Colonic mucosa (tissue), 4 donors: Measurements from ENCODE around the gene PRKCB. TPM values are rescaled to one million over a fixed set of nuclear protein-coding genes. Genes with fewer than 3 reads are reported as not detected.

ENCODE experiments used
- DNase-seq: peaks from one replicate; pipeline ENCODE4 v3.0.0-alpha.2; 2020
- H3K27ac ChIP-seq: fragments of 200-600 bp; one replicate; pipeline ENCODE4 v1.8.0; 2021
- H3K27me3 ChIP-seq: fragments of 200-600 bp; one replicate; pipeline ENCODE4 v1.8.0; 2021
- H3K36me3 ChIP-seq: fragments of 200-600 bp; one replicate; pipeline ENCODE4 v1.8.0; 2021
- H3K4me1 ChIP-seq: fragments of 200-600 bp; one replicate; pipeline ENCODE4 v1.8.0; 2021; ENCODE audit warnings: mild to moderate bottlenecking
- H3K4me3 ChIP-seq: fragments of 200-600 bp; one replicate; pipeline ENCODE4 v1.8.0; 2021
- H3K9ac ChIP-seq, 2 donors: one replicate each; pipeline ENCODE4 v1.7.0; 2013; ENCODE audit warnings: control low read depth in 2 of 2, low read depth in 2 of 2, low read length in 2 of 2
- H3K9me3 ChIP-seq: fragments of 200-600 bp; one replicate; pipeline ENCODE4 v1.8.0; 2021
- CTCF ChIP-seq: fragments of 200-600 bp; IDR thresholded peaks from one replicate; pipeline ENCODE4 v1.8.0; 2022; ENCODE audit warnings: antibody characterized with exemption, mild to moderate bottlenecking
- intact Hi-C: fragments of 100-400 bp; cut with DNase I; formaldehyde crosslinking; loops from one replicate; pipeline ENCODE4 v1.14.1; 2022
- total RNA-seq, 2 donors: library from RNA; stranded (reverse); fragmentation: NEBNext Ultra II Directional in 1 of 2; extraction: Animal tissue kit (Norgen Biotek cat#: 25700) in 1 of 2; gene quantifications; one replicate each; pipeline ENCODE4 v1.2.1, GENCODE V29; 2021
- donor health status: healthy.
- donor health status: DM: no; HTN: no; CAD: no.
- donor health status: DM: no; HTN: no; CAD: no.

Gene PRKCB
- total RNA-seq, 2 donors from 2014 or later, result 2.5 to 10.7 TPM

DNA sequence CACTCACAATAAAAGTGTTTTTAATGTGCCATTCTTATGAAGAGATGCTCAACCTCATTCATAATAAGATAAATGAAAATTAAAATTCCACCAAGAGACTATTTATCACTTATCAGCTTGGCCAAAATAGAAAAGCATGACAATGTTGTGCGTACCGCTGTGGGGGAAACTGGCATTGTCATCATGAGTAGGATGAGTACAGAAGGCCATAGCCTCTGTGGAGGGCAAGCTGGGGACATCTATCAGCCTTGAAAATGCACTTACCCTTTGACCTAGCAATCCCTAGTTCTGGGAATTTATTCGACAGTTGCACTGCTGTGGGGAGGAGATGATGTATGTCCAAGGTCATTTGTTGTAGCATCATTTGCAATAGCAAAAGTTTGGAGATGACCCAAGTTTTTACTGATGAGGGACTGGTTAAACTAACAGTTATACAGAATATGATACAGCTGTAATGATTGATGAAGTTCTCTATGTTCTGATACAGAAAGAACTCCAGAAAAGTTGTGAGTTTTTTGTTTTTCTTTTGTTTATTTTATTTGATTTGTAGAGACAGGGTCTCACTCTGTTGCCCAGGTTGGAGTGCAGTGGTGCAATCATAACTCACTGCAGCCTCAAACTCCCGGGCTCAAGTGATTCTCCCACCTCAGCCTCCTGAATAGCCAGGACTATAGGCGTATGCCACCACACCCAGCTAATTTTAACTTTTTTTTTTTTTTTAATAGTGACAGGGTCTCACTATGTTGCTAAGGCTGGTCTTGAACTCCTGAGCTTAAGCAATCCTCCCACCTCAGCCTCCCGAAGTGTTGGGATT lies 13.7 kb upstream of the PRKCB start:
- DNase-seq, result no peak
- TF ChIP-seq CTCF, result no peak
- Histone ChIP-seq H3K9ac (no peak overlapping the region), H3K4me3 (no peak overlapping the region), H3K4me1 (no peaks in the 10 kb centered on the region), H3K27me3 (no peaks in the 10 kb centered on the region), H3K36me3 (no peaks in the 10 kb centered on the region), H3K27ac (no peak overlapping the region), H3K9me3 (no peaks in the 10 kb centered on the region)
- intact Hi-C loops, result no loop called here

DNA sequence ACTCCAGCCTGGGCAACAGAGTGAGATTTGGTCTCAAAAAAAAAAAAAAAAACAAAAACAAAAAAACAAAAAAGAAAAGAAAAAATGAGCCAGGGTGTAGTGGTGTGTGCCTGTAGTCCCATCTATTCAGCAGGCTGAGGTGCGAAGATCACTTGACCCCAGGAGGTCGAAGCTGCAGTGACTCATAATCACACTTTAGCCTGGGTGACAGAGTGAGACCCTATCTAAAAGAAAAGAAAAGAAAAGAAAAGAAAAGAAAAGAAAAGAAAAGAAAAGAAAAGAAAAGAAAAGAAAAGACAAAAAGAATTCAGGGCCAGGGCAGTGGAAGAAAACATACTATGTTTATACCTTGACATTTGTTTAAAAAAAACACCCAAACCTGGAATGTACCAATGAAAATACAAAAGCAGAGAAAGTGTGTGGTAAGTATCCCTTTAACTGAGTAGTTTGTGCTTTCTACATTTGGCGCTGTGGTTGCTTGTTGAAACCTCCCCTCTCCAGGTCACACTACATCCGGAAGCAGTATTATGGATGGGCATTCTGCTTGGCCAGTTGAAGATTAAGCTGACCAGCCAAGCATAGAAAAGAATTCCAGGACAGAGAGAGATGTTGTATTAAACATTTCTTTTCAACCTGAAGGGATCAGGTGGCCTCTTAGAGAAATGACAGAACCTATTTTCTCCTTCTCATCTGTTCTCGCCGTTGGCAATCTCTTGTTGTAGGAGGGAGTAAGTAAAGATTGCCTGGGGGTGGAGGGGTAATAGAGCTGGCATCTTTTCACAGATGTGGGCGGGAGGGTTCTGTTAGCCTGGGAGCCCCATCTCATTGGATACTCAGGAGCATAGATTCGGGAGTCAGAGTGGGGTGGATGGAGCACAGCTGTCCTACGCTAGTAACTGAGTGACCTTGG lies 12.1 kb upstream of the PRKCB start:
- Histone ChIP-seq H3K36me3 (no peaks in the 10 kb centered on the region), H3K9ac (no peak overlapping the region), H3K27me3 (no peaks in the 10 kb centered on the region), H3K4me3 (no peak overlapping the region), H3K4me1 (peaks cover 3% of the 10 kb centered on the region), H3K27ac (no peak overlapping the region), H3K9me3 (no peaks in the 10 kb centered on the region)
- no peak for DNase-seq
- intact Hi-C loops, result no loop called here
- no peak for TF ChIP-seq CTCF

DNA sequence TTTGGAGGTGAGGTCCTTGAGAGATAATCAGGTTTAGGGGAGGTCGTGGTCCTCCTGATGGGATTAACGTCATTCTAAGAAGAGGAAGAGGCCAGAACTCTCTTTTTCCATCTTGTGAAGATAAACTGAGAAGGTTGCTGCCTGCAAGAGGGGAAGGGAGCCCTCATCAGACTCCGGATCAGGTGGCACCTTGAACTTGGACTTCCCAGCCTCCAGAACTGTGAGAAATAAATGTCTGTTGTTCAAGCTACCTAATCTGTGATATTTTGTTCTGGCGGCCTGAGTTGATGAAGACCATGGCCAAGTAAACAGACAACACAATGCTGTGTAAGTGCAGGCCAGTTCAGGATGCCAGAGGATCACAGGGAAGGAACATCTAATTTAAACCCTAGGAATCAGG lies 10.9 kb upstream of the PRKCB start:
- no peak for DNase-seq
- TF ChIP-seq CTCF, result no peak
- intact Hi-C loops, result no loop called here
- H3K9ac ChIP-seq, result no peak overlapping the region
- no peak overlapping the region for H3K27ac ChIP-seq
- peaks cover 3% of the 10 kb centered on the region for H3K4me1 ChIP-seq
- H3K9me3 ChIP-seq, result no peaks in the 10 kb centered on the region
- H3K4me3 ChIP-seq, result no peak overlapping the region
- H3K27me3 ChIP-seq, result no peaks in the 10 kb centered on the region
- no peaks in the 10 kb centered on the region for H3K36me3 ChIP-seq

GRCh38 chr16:23826528-23827045 lies 9.2 kb upstream of the PRKCB start:
- intact Hi-C loops, result no loop called here
- Histone ChIP-seq H3K9me3 (no peaks in the 10 kb centered on the region), H3K9ac (no peak overlapping the region), H3K27ac (no peak overlapping the region), H3K27me3 (no peaks in the 10 kb centered on the region), H3K4me1 (peaks cover 3% of the 10 kb centered on the region), H3K36me3 (no peaks in the 10 kb centered on the region), H3K4me3 (no peak overlapping the region)
- TF ChIP-seq CTCF, result no peak
- DNase-seq, result no peak

- no peak overlapping the region for H3K4me3 ChIP-seq
- H3K9ac ChIP-seq, result no peak overlapping the region
- no peak overlapping the region for H3K27ac ChIP-seq
- no peaks in the 10 kb centered on the region for H3K36me3 ChIP-seq
- intact Hi-C loops, result no loop called here
- TF ChIP-seq CTCF, result no peak
- no peaks in the 10 kb centered on the region for H3K9me3 ChIP-seq
- H3K27me3 ChIP-seq, result no peaks in the 10 kb centered on the region
- no peak for DNase-seq
- peaks cover 3% of the 10 kb centered on the region for H3K4me1 ChIP-seq
These were observed 8.7 kb upstream of the PRKCB start for GRCh38 chr16:23827057-23827456.
